Muscle of arm (tissue), 14 donors: ENCODE data around the gene MGAT5B. TPM values are rescaled to one million over a fixed set of nuclear protein-coding genes. Genes with fewer than 3 reads are reported as not detected.
A peak's percentile ranks its signal among the peaks of the same experiment; 100 is the strongest.
"Not testable (repeated sequence)": the region's sequence is repeated elsewhere in the genome, so short reads cannot be mapped to it uniquely, and the experiment has no call there.

Experiments used
- DNase-seq: peaks from one replicate; pipeline ENCODE4 v3.0.0-alpha.2; 2013
- long read RNA-seq, 11 donors: transcript quantifications; one replicate each; lab custom pipeline, GENCODE V29; 2026
- polyA plus RNA-seq, 12 donors: library from polyadenylated mRNA; unstranded; fragments of 120-200 nt; gene quantifications; one replicate each; pipeline ENCODE4 v1.2.1, GENCODE V29; 2013; ENCODE audit not compliant: insufficient read length in 12 of 12

Gene MGAT5B, protein sequence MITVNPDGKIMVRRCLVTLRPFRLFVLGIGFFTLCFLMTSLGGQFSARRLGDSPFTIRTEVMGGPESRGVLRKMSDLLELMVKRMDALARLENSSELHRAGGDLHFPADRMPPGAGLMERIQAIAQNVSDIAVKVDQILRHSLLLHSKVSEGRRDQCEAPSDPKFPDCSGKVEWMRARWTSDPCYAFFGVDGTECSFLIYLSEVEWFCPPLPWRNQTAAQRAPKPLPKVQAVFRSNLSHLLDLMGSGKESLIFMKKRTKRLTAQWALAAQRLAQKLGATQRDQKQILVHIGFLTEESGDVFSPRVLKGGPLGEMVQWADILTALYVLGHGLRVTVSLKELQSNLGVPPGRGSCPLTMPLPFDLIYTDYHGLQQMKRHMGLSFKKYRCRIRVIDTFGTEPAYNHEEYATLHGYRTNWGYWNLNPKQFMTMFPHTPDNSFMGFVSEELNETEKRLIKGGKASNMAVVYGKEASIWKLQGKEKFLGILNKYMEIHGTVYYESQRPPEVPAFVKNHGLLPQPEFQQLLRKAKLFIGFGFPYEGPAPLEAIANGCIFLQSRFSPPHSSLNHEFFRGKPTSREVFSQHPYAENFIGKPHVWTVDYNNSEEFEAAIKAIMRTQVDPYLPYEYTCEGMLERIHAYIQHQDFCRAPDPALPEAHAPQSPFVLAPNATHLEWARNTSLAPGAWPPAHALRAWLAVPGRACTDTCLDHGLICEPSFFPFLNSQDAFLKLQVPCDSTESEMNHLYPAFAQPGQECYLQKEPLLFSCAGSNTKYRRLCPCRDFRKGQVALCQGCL
- 1 to 10 TPM in 2 of 12 donors, under 1 TPM in 8, not detected in 2; 0.48 to 1.5 (median 0.71) TPM for polyA plus RNA-seq
- long read RNA-seq, donor 1, result 0 reads
- long read RNA-seq, donor 2, result 0 reads
- long read RNA-seq, donor 3, result 0 reads
- long read RNA-seq, donor 4, result 0 reads
- long read RNA-seq, donor 5, result 0 reads
- long read RNA-seq, donor 6, result 0 reads
- long read RNA-seq, donor 7, result 0 reads
- long read RNA-seq, donor 8, result 0 reads
- long read RNA-seq, donor 9, result 0 reads
- long read RNA-seq, donor 10, result 0 reads
- long read RNA-seq, donor 11, result 0 reads

DNA sequence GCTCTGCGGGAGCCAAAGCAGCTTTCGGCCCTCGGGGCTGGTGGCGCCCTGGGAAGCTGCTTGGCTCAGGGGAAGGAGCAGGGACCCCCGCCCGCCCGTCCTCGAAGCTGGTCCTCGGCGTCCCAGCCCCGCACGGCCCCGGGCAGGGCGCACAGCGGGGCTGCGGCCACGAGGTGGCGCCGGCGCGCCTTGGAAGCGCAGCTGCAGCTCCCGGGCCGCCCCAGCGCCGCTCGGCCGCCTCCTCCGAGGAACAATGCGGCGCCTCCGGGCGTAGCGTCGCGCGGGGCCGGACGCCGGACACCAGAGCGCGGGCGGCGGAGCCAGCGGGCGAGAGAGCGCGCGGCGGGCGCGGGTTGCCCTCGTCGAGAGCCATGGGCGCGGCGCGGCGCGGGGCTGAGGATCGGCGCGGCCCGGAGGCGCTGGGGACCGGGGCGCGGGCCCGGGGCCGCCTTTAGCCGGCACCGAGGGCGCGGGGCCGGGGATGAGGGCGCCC, at the start of gene MGAT5B:
MGAT5B (plus strand) TSS at position 229 of the 493 bp plus-strand sequence. CDS start 626 bp downstream, outside the sequence.
- DNase-seq, result peak; percentile 77

- DNase-seq, result no peak
Observed at GRCh38 chr17:76820039-76820438, 48.2 kb upstream of the MGAT5B start.

- no peak for DNase-seq
Observed at GRCh38 chr17:76820561-76820960, 47.6 kb upstream of the MGAT5B start.

DNA sequence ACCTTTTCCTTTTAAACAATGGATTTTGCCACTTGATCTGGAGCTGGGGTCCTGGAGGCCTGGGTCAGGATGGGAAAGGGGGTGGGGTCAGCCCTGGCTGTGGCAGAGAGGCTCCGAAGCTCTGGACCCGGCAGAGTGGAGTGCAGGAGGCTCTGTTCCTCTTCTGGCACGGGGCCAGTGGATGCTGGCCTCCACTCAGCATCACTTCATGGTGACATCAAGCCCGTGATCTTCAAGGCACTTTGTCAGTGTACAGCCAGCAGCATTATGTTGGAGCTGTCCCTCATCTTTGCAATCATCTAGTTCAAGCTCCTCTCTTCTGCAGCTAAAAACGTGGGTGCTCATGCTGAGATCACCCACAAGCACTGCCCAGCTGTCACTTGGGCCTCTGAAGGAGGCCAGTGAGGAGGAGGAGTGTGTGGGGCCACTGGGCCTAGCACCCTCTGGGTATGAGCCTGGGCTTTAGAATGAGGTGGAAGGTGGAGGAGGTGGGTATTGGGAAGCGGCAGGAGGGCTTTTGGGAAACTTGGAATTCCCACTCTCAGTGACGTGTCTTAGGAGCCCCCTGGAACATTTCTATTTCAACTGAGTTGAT, 45.9 kb upstream of the MGAT5B start:
- no peak for DNase-seq

- no peak for DNase-seq
Observed at GRCh38 chr17:76824093-76824492, 44.1 kb upstream of the MGAT5B start.

- no peak for DNase-seq
Observed at GRCh38 chr17:76826330-76827068, 41.7 kb upstream of the MGAT5B start.

DNA sequence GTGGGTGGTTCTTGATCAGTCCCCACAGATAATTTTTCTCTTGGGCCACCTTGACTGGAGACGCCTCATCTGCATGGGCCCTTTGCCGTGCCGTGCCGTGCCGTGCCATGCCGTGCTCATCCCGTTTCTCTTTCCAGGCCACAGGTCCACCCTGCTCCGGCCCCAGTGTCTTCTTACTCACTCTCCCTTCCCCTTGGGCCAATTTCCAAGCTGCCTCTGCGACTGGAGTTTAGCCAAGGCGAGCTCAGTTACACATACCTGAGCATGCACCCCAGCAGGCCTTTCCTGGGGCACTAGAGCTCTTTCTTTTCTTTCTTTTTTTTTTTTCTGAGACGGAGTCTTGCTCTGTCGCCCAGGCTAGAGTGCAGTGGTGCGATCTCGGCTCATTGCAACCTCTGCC, 40.5 kb upstream of the MGAT5B start:
- DNase-seq, result no peak

DNA sequence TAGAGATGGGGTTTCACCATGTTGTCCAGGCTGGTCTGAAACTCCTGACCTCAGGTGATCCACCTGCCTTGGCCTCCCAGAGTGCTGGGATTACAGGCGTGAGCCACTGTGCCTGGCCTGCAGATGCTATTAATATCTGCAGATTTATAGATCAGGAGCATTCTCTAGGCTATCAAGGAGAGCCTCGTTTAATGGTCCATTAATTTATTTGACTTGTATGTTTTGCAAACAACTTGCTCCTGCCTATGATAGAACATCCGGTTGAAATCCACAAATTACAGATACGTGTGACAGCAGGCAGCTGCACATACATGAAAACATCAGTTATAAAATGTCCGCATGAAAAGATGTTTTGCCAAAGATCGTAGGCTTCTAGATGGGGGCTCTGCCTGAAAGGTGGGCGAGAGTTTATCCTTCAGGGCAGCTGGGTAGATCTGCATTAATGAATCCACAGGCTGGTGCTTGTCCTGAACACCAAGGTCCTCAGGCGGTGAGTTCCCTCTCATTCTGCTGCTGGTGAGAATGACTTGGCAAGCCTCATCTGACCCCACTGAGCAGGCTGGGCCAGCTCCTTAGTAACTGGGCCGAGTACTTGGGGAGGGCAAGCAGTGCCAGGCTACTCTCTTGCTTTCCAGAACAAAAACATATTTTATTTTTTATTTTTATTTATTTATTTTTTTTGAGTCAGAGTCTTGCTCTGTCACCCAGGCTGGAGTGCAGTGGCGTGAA, 37.1 kb upstream of the MGAT5B start:
- no peak for DNase-seq

- DNase-seq, result no peak
Observed at GRCh38 chr17:76833034-76833644, 35.1 kb upstream of the MGAT5B start.

DNA sequence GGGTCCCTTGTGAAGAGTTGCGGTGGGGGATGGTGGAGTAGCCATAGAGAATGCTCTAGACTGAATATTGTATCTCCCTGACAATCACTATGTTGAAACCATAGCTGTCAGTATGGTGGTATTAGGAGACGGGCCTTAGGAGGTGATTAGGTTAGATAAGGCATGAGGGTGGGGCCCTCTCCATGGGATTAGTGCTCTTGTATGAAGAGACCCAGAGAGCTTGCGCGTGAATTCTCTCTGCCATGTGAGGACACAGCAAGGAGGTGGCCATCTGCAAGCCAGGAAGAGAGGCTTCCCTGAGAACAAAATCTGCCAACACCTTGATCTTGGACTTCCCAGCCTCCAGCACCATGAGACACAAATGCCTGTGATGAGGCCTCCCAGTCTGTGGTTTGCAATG, 34.5 kb upstream of the MGAT5B start:
- DNase-seq, result no peak

- peak; percentile 74 for DNase-seq
Observed at GRCh38 chr17:76834870-76835269, 33.3 kb upstream of the MGAT5B start.

GRCh38 chr17:76840443-76840767, 27.8 kb upstream of the MGAT5B start:
- no peak for DNase-seq

GRCh38 chr17:76840884-76841775, 27.1 kb upstream of the MGAT5B start:
- DNase-seq, result no peak

- DNase-seq, result no peak
Observed at GRCh38 chr17:76841776-76842405, 26.3 kb upstream of the MGAT5B start.

DNA sequence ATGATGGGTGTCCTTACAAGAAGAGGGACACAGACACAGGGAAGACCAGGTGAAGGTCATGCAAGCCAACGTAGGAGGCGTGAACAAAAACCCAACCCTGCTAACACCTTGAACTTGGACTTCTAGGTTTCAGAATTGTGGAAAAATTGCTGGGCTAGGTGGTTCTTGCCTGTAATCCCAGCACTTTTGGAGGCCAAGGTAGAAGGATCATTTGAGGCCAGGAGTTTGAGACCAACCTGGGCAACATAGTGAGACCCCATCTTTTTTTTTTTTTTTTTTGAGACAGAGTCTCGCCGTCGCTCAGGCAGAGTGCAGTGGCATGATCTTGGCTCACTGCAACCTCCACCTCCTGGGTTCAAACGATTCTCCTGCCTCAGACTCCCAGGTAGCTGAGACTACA, 25.1 kb upstream of the MGAT5B start:
- not testable (repeated sequence) for DNase-seq

- no peak for DNase-seq
Observed at GRCh38 chr17:76843703-76844484, 24.3 kb upstream of the MGAT5B start.

DNA sequence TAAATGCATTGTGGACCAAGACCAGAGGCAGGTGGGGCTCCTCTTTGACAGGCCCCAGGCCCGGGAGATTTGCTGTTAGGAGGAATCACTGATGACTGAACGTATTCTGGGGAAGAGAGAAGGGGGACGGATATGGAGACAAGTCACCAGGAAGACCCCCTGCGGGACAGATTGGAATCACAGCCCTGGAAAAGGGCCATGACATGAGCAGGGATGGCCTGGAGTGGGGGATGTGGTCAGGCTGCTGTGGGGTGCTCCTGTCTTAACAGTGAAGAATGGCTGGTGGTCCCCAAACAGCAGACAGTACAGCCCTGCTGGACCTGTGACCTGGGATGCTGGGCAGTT, 23.7 kb upstream of the MGAT5B start:
- no peak for DNase-seq

DNA sequence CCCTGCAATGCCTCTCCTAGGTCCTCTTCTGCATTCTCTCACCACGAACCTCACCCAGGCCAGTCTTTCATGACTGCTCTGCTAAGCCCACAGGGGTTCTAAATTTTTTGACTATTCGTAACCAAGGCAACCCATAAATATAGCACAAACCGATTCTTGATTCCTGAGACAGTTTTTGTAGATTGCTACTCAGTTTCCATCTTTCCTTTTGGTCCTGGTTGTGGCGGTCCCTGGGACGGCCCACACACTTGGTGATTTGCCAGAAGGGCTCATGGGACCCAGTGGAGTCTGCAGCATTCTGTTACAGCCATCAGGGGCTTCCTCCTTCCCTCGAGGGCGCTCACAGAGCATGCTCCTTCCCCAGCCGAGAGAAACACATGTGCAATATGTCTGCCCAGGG, 23.4 kb upstream of the MGAT5B start:
- DNase-seq, result peak; percentile 24
